GM12878 (cell line): ENCODE data around the gene CRYGS. TPM values are rescaled to one million over a fixed set of nuclear protein-coding genes. Genes with fewer than 3 reads are reported as not detected.

Source experiments
- ATAC-seq: fragments of 200-7000 bp; cut with Tn5 transposase; 3 replicates; pipeline ENCODE4 v1.9.1; 2020; ENCODE audit warnings: mild to moderate bottlenecking, moderate library complexity
- BruUV-seq: library from RNA; stranded (reverse); fragments of 400-500 nt; replicated peaks from 2 replicates; lab custom pipeline; 2021; lab: Mats Ljungman, UMichigan
- CTCF ChIA-PET: fragments of 300-600 bp; sonication (Branson Sonifier 250); formaldehyde crosslinking; extraction: SDS; loops from one replicate; lab custom pipeline; 2021; ENCODE audit warnings: inconsistent platforms; lab: Yijun Ruan, JAX
- POLR2A ChIA-PET: fragments of 350-600 bp; formaldehyde crosslinking; extraction: SDS; loops from one replicate; lab custom pipeline; 2021; ENCODE audit warnings: inconsistent platforms; lab: Charles Lee
- RAD21 ChIA-PET: fragments of 300-600 bp; sonication (Branson Sonifier 250); formaldehyde crosslinking; loops from one replicate; lab custom pipeline; 2023; ENCODE audit warnings: antibody characterized with exemption; ENCODE audit not compliant: unreplicated experiment; lab: Charles Lee
- SMC1A ChIA-PET: fragments of 300-600 bp; sonication (Branson Sonifier 250); formaldehyde crosslinking; loops from one replicate; lab custom pipeline; 2023; ENCODE audit not compliant: unreplicated experiment, uncharacterized antibody; lab: Charles Lee
- DNase-seq: peaks from one replicate; pipeline ENCODE4 v3.0.0-alpha.2; 2011; ENCODE audit warnings: low read depth, low spot score
- FAIRE-seq: peaks from 3 replicates; lab custom pipeline; 2011; peaks lifted over from hg19 to GRCh38; lab: Jason Lieb, UNC
- H2AFZ ChIP-seq: 2 replicates; pipeline ENCODE4 v1.6.0; 2011; ENCODE audit warnings: low read depth, low read length, control low read depth; ENCODE audit not compliant: control insufficient read depth
- H3K27ac ChIP-seq: 2 replicates; pipeline ENCODE4 v1.5.1; 2011; ENCODE audit warnings: control low read depth; ENCODE audit not compliant: control insufficient read depth, insufficient read depth
- H3K27me3 ChIP-seq, 2 experiments: replicated peaks in 1 of 2; 2 replicates each; pipeline versions ENCODE4 v1.6.0 to v1.6.1; 2011; ENCODE audit warnings: low read length in 1 of 2; ENCODE audit not compliant: control insufficient read depth in 2 of 2, insufficient read depth in 2 of 2
- H3K36me3 ChIP-seq, 2 experiments: 2 replicates each; pipeline ENCODE4 v1.5.1; 2011; ENCODE audit warnings: low read length in 1 of 2; ENCODE audit not compliant: control insufficient read depth in 2 of 2, insufficient read depth in 2 of 2
- H3K4me1 ChIP-seq: 2 replicates; pipeline ENCODE4 v1.6.1; 2011; ENCODE audit warnings: mild to moderate bottlenecking, low read length, moderate library complexity, mixed read lengths; ENCODE audit not compliant: control insufficient read depth, insufficient read depth
- H3K4me2 ChIP-seq: 2 replicates; pipeline ENCODE4 v1.6.0; 2011; ENCODE audit warnings: control low read depth; ENCODE audit not compliant: control insufficient read depth, insufficient read depth
- H3K4me3 ChIP-seq: fragments of 200-600 bp; sonication (generic); 2 replicates; pipeline ENCODE4 v1.5.1; 2016
- H3K79me2 ChIP-seq: 2 replicates; pipeline ENCODE4 v1.6.0; 2011; ENCODE audit warnings: low read length; ENCODE audit not compliant: control insufficient read depth, insufficient read depth
- H3K9ac ChIP-seq: 2 replicates; pipeline ENCODE4 v1.8.0; 2011; ENCODE audit warnings: low read length, control low read depth, mixed read lengths; ENCODE audit not compliant: control insufficient read depth, insufficient read depth
- H3K9me3 ChIP-seq: replicated peaks from 3 replicates; pipeline ENCODE4 v1.5.1; 2011; ENCODE audit warnings: mild to moderate bottlenecking, low read length; ENCODE audit not compliant: control insufficient read depth, insufficient read depth
- H4K20me1 ChIP-seq: 2 replicates; pipeline ENCODE4 v1.6.0; 2011; ENCODE audit not compliant: control insufficient read depth, insufficient read depth
- BCL3 ChIP-seq: IDR thresholded peaks from 2 replicates; pipeline ENCODE4 v1.6.1; 2011; ENCODE audit warnings: borderline replicate concordance, low read depth, mild to moderate bottlenecking, moderate library complexity, low read length; ENCODE audit not compliant: insufficient read depth, poor library complexity, severe bottlenecking
- CBX5 ChIP-seq: sonication (generic); IDR thresholded peaks from 2 replicates; pipeline ENCODE4 v1.6.1; 2016; ENCODE audit warnings: low read depth, moderate library complexity, mild to moderate bottlenecking, inconsistent platforms
- ETV6 ChIP-seq, 2 experiments: fragments of 450-650 bp in 1 of 2; IDR thresholded peaks in 1 of 2; conservative IDR thresholded peaks in 1 of 2; 2 replicates each; pipeline ENCODE4 v1.6.1; 2014; ENCODE audit warnings: antibody characterized with exemption in 1 of 2, borderline replicate concordance in 1 of 2, low read depth in 1 of 2, mild to moderate bottlenecking in 1 of 2, moderate library complexity in 1 of 2
- GABPA ChIP-seq: IDR thresholded peaks from 2 replicates; pipeline ENCODE4 v1.6.1; 2014; ENCODE audit warnings: antibody characterized with exemption, low read depth, mild to moderate bottlenecking, inconsistent platforms
- NR2C1 ChIP-seq: fragments of 450-650 bp; IDR thresholded peaks from 2 replicates; pipeline ENCODE4 v1.6.1; 2017; ENCODE audit warnings: antibody characterized with exemption, mild to moderate bottlenecking, moderate library complexity
- TARDBP ChIP-seq: IDR thresholded peaks from 2 replicates; pipeline ENCODE4 v1.6.1; 2016; ENCODE audit warnings: borderline replicate concordance
- TCF12 ChIP-seq: IDR thresholded peaks from 2 replicates; pipeline ENCODE4 v1.6.1; 2011; ENCODE audit warnings: low read depth, mild to moderate bottlenecking, low read length
- ZBED1 ChIP-seq: IDR thresholded peaks from 2 replicates; pipeline ENCODE4 v1.6.1; 2016; ENCODE audit warnings: borderline replicate concordance
- ZNF384 ChIP-seq: IDR thresholded peaks from 2 replicates; pipeline ENCODE4 v1.6.1; 2012; ENCODE audit warnings: low read depth, mild to moderate bottlenecking, low read length, improper control_type of control experiment, borderline replicate concordance
- WGBS: methylation state at CpG from one replicate; pipeline ENCODE4 v1.1.6; 2016; ENCODE audit warnings: low lambda C conversion rate; ENCODE audit not compliant: insufficient replicate concordance, insufficient coverage; ENCODE audit errors: missing lambda C conversion rate; 5-methylcytosine and 5-hydroxymethylcytosine counted together
- in situ Hi-C: fragments of 300-500 bp; cut with MboI; formaldehyde crosslinking; loops from 9 replicates; pipeline ENCODE4 v1.14.3; 2018; ENCODE audit warnings: mixed read lengths
- intact Hi-C: fragments of 100-400 bp; cut with micrococcal nuclease; formaldehyde crosslinking; loops from one replicate; pipeline ENCODE4 v1.14.2; 2022; ENCODE audit not compliant: unreplicated experiment
- polyA plus RNA-seq, 11 experiments: library from polyadenylated mRNA; depleted of rRNA in 4 of 11; unstranded in 6 of 11; stranded (reverse) in 5 of 11; fragments of >200 nt; fragmentation: Nextera tagmentation in 4 of 11; fragmentation: Illumina TruSeq in 1 of 11; extraction: Ambion mirVana in 4 of 11; extraction: Trizol in 1 of 11; gene quantifications; 1 replicate in 1 of 11; 2 replicates in 10 of 11; pipeline versions ENCODE4 v1.2.1 to v1.2.3, GENCODE V29; 2011 to 2016; ENCODE audit warnings: inconsistent platforms in 2 of 11, missing spikeins in 2 of 11, low read depth in 1 of 11
- total RNA-seq, 4 experiments: library from RNA; depleted of rRNA in 3 of 4; stranded (reverse); fragments of >200 nt in 3 of 4; fragmentation: Illumina TruSeq in 1 of 4; extraction: Trizol in 1 of 4; gene quantifications; 2 replicates each; pipeline versions ENCODE4 v1.2.1 to v1.2.3, GENCODE V29; 2013 to 2021
- TF ChIP-seq, protein P1 (sequence below): fragments of 150-350 bp; IDR thresholded peaks from 2 replicates; pipeline ENCODE4 v1.6.1; 2016; ENCODE audit warnings: low read depth, low read length
- TF ChIP-seq, protein P2 (sequence below): IDR thresholded peaks from 2 replicates; pipeline ENCODE4 v1.6.1; 2012; ENCODE audit warnings: low read depth, low read length, improper control_type of control experiment
- TF ChIP-seq, protein P3 (sequence below): fragments of 450-650 bp; IDR thresholded peaks from 2 replicates; pipeline ENCODE4 v1.6.1; 2016; ENCODE audit warnings: mild to moderate bottlenecking

Gene CRYGS
- total and polyA plus RNA-seq, 10 of the 15 experiments (the other 5 are each of a cell fraction or from before 2014, with no cell fraction given), result 1.1 to 6.0 (median 2.5) TPM

DNA sequence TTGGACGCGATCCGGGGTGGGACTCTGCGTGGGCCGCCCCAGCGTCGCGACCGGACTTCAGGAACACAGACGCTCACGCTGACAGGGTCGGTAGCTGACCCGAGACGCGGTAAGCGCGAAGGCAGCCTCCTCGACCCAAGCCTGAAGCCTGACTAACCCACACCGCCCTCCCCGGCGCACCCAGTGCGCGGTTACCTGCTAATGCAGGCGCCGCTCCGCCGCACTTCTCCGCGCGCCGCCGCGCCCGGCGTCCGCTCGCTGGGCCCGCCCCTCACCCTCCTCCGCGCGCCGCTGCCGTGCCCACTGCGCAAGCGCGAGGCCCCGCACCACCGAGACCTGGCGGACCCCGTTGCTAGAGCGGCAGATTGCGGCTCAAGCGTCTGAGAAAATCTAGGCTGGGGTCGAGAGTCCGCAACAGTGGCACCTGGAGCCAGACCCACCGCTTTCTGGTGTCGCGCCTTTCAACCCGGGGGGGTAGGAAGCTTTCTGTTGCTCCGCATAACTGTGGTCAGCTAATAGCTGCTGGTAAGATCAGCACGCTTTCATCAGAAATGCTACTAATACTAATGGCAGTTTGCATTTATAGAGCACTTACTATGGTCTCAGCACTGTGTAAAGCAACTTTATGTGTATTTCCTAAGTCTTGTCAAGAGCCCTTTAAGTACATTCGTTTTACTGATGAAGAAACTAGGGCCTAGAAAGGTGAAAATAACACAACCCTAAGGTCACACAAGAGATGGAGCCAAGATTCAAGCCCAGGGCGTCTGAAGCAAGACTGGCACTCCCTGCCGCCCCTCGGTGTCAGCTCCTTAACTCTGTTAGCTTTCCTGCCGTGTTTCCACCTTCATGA lies 23.1 kb upstream of the CRYGS start, which contains the start of gene TBCCD1:
Gene TBCCD1 (minus strand): TSS at position 268 of the 850 bp plus-strand sequence. CDS start 3,010 bp downstream, outside the sequence.
- RAD21 ChIA-PET, result interaction anchor here (1.4 to 4.2 kb wide), 4 partner anchors 27 to 629 kb away, joined by 5 to 28 read pairs (median 6); partner anchors contain the start of gene TRA2B
- peak within 1 kb of the TSS; percentile 97 for H2AFZ ChIP-seq
- H3K79me2 ChIP-seq, result peaks cover 50% of the 10 kb centered on the region
- FAIRE-seq, result peak; percentile 86
- no peaks in the 10 kb centered on the region for H3K9me3 ChIP-seq
- no peaks in the 10 kb centered on the region for H3K27me3 ChIP-seq
- peak within 1 kb of the TSS; percentile 91 for H3K27ac ChIP-seq
- peak within 1 kb of the TSS; percentile 84 for H3K4me3 ChIP-seq
- no peaks in the 10 kb centered on the region; a peak in 2 of 4 replicates for H3K36me3 ChIP-seq
- WGBS, result 1% methylated on average over 62 of the region's 66 CpGs
- no peaks in the 10 kb centered on the region for H4K20me1 ChIP-seq
- peaks cover 10% of the 10 kb centered on the region for H3K4me1 ChIP-seq
- CTCF ChIA-PET, result interaction anchor here (0.9 to 2.7 kb wide), 11 partner anchors 10 to 624 kb away, joined by 3 to 17 read pairs (median 4); no protein-coding TSS in a partner anchor
- no TSS peak for BruUV-seq
- peak within 1 kb of the TSS; percentile 95 for H3K9ac ChIP-seq
- POLR2A ChIA-PET, result interaction anchor here (0.7 to 4.0 kb wide), 8 partner anchors 9 to 631 kb away, joined by 3 to 17 read pairs (median 3); partner anchors contain the start of genes EIF4A2 and TRA2B
- peak within 1 kb of the TSS; percentile 98 for H3K4me2 ChIP-seq
- in situ Hi-C loops (no loop called here), intact Hi-C loops (loop anchor here (5.0 kb wide), 1 partner anchor 455 kb away; no protein-coding TSS in a partner anchor)
- SMC1A ChIA-PET, result interaction anchor here (1.0 to 3.8 kb wide), 8 partner anchors 9 to 584 kb away, joined by 3 to 23 read pairs (median 4); no protein-coding TSS in a partner anchor
- DNase-seq, result peak; percentile 73
- ATAC-seq, result peak; percentile 76
- TF ChIP-seq TCF12, result peak; percentile 60; the same call in 1 of the 2 replicates
- peak; percentile 66 for TF ChIP-seq NR2C1
- peak; percentile 15 for TF ChIP-seq BCL3
- TF ChIP-seq ETV6 (conservative IDR thresholded peaks at IDR 0.05 in 1 of 2, IDR thresholded peaks at IDR 0.05 in 1 of 2; ENCODE audit: borderline replicate concordance in 1 of 2, low read depth in 1 of 2), result 0 out of 4 replicates have a peak, but pooled peaks of 1 of the 2 experiments have one; percentile 51
- TF ChIP-seq ZNF384, result no peak
- TF ChIP-seq CBX5, result 0 out of 2 replicates have a peak, but pooled peaks have one; percentile 41
- TF ChIP-seq, protein P1, sequence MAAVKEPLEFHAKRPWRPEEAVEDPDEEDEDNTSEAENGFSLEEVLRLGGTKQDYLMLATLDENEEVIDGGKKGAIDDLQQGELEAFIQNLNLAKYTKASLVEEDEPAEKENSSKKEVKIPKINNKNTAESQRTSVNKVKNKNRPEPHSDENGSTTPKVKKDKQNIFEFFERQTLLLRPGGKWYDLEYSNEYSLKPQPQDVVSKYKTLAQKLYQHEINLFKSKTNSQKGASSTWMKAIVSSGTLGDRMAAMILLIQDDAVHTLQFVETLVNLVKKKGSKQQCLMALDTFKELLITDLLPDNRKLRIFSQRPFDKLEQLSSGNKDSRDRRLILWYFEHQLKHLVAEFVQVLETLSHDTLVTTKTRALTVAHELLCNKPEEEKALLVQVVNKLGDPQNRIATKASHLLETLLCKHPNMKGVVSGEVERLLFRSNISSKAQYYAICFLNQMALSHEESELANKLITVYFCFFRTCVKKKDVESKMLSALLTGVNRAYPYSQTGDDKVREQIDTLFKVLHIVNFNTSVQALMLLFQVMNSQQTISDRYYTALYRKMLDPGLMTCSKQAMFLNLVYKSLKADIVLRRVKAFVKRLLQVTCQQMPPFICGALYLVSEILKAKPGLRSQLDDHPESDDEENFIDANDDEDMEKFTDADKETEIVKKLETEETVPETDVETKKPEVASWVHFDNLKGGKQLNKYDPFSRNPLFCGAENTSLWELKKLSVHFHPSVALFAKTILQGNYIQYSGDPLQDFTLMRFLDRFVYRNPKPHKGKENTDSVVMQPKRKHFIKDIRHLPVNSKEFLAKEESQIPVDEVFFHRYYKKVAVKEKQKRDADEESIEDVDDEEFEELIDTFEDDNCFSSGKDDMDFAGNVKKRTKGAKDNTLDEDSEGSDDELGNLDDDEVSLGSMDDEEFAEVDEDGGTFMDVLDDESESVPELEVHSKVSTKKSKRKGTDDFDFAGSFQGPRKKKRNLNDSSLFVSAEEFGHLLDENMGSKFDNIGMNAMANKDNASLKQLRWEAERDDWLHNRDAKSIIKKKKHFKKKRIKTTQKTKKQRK, result no peak
- no peak for TF ChIP-seq TARDBP
- TF ChIP-seq GABPA, result no peak
- TF ChIP-seq, protein P2, sequence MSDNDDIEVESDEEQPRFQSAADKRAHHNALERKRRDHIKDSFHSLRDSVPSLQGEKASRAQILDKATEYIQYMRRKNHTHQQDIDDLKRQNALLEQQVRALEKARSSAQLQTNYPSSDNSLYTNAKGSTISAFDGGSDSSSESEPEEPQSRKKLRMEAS, result peak; percentile 81
- TF ChIP-seq, protein P3, sequence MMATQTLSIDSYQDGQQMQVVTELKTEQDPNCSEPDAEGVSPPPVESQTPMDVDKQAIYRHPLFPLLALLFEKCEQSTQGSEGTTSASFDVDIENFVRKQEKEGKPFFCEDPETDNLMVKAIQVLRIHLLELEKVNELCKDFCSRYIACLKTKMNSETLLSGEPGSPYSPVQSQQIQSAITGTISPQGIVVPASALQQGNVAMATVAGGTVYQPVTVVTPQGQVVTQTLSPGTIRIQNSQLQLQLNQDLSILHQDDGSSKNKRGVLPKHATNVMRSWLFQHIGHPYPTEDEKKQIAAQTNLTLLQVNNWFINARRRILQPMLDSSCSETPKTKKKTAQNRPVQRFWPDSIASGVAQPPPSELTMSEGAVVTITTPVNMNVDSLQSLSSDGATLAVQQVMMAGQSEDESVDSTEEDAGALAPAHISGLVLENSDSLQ, result no peak
- TF ChIP-seq ZBED1, result no peak
